ENCODE measurements around the gene LGALS9C. TPM values are rescaled to one million over a fixed set of nuclear protein-coding genes. Genes with fewer than 3 reads are reported as not detected.
"Not testable (repeated sequence)": the region's sequence is repeated elsewhere in the genome, so short reads cannot be mapped to it uniquely, and the experiment has no call there.

Gene LGALS9C
- total and polyA plus RNA-seq, 2 donors = 0.05 to 0.37 TPM

DNA sequence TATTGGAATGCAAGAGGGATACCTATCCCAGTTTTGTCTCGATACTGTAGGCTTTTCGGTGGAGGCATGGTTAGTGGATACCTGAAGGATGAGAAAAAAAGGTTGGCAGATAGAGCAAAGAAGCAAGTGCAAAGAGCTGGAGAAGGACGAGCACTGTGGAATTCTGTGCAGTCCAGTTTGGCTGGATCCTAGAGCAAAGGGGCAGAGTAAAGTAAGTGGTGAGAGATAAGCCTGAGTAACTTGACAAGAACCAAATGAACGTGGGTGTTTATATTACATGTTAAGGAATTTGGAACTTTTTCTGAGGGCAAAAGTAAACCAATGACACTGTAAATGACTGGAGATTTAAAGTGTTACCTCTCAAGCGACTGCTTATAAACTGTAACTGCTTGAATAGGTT is 66.3 kb downstream of the LGALS9C start:
- H3K4me3 ChIP-seq (ENCODE audit: low read length in 2 of 2); DNase-seq (ENCODE audit: low read depth in 6 of 9, low spot score in 9 of 9); H3K27ac ChIP-seq (ENCODE audit: low read depth in 1 of 2, low read length in 1 of 2); H3K36me3 ChIP-seq (ENCODE audit: control insufficient read depth in 2 of 2, insufficient read depth in 2 of 2, low read length in 1 of 2); H3K9me3 ChIP-seq (ENCODE audit: control insufficient read depth in 2 of 2, insufficient read depth in 1 of 2, low read length in 1 of 2); H3K4me1 ChIP-seq (ENCODE audit: control insufficient read depth in 2 of 2, insufficient read depth in 2 of 2, low read length in 2 of 2); H3K27me3 ChIP-seq (ENCODE audit: control insufficient read depth in 2 of 2, insufficient read depth in 1 of 2, low read length in 1 of 2): not testable (repeated sequence)
- 93% methylated on average over 4 of the region's 5 CpGs for WGBS

Other genes starting within 250 kb of the LGALS9C start
- gene FLII, start 218.1 kb upstream of the LGALS9C start, total RNA-seq = 112 TPM
- gene FLII, start 218.1 kb upstream of the LGALS9C start, polyA plus RNA-seq = 195 TPM
- gene MIEF2, start 216.1 kb upstream of the LGALS9C start, total RNA-seq = 5.4 TPM
- 8.5 TPM for gene MIEF2, start 216.1 kb upstream of the LGALS9C start, polyA plus RNA-seq
- 22.6 TPM for gene TOP3A, start 161.8 kb upstream of the LGALS9C start, total RNA-seq
- gene TOP3A, start 161.8 kb upstream of the LGALS9C start, polyA plus RNA-seq = 23.5 TPM
- 7.8 TPM for gene SMCR8, start 161.5 kb upstream of the LGALS9C start, total RNA-seq
- 7.3 TPM for gene SMCR8, start 161.5 kb upstream of the LGALS9C start, polyA plus RNA-seq
- 34.2 TPM for gene SHMT1, start 113.2 kb upstream of the LGALS9C start, total RNA-seq
- gene SHMT1, start 113.2 kb upstream of the LGALS9C start, polyA plus RNA-seq = 16.1 TPM
- 4.3 TPM for gene EVPLL, start 99.0 kb upstream of the LGALS9C start, total RNA-seq
- 0.25 TPM for gene EVPLL, start 99.0 kb upstream of the LGALS9C start, polyA plus RNA-seq
- not detected for gene TBC1D28, start 167.6 kb downstream of the LGALS9C start, total RNA-seq
- gene TBC1D28, start 167.6 kb downstream of the LGALS9C start, polyA plus RNA-seq = not detected
- 1.8 TPM for gene FOXO3B, start 205.5 kb downstream of the LGALS9C start, total RNA-seq
- 0.55 TPM for gene FOXO3B, start 205.5 kb downstream of the LGALS9C start, polyA plus RNA-seq

Data from thymus (tissue), 11 donors.